GM12873 (cell line): Measurements from ENCODE around the gene DAGLA.

Experiments
- CTCF ChIP-seq: IDR thresholded peaks from 2 replicates; pipeline ENCODE4 v1.5.1; 2012; ENCODE audit warnings: low read depth, mild to moderate bottlenecking, moderate library complexity, low read length, control low read depth; ENCODE audit not compliant: insufficient read depth; ENCODE audit errors: missing control alignments

DAGLA gene

GRCh38 chr11:61701242-61701886, 21.2 kb downstream of the DAGLA start:
- peak; percentile 41 for TF ChIP-seq CTCF

GRCh38 chr11:61702701-61703312, 22.6 kb downstream of the DAGLA start:
- TF ChIP-seq CTCF = no peak

GRCh38 chr11:61704838-61705237, 24.6 kb downstream of the DAGLA start:
- TF ChIP-seq CTCF = no peak

GRCh38 chr11:61706452-61707400, 26.5 kb downstream of the DAGLA start:
- TF ChIP-seq CTCF = no peak

- TF ChIP-seq CTCF = no peak
Observed at GRCh38 chr11:61707574-61707973, 27.4 kb downstream of the DAGLA start.

- no peak for TF ChIP-seq CTCF
Observed at GRCh38 chr11:61709110-61709509, 28.9 kb downstream of the DAGLA start.

GRCh38 chr11:61709572-61709971, 29.4 kb downstream of the DAGLA start:
- TF ChIP-seq CTCF = no peak
